K562 (cell line): ENCODE data around the gene TPM4. TPM values are rescaled to one million over a fixed set of nuclear protein-coding genes. Genes with fewer than 3 reads are reported as not detected.
A peak's percentile ranks its signal among the peaks of the same experiment; 100 is the strongest.

Experiments used
- ATAC-seq: fragments of 200-7000 bp; cut with Tn5 transposase; 3 replicates; pipeline ENCODE4 v1.9.1; 2020; ENCODE audit warnings: moderate library complexity
- BruUV-seq: library from RNA; stranded (reverse); fragments of 400-500 nt; replicated peaks from 2 replicates; lab custom pipeline; 2021; lab: Mats Ljungman, UMichigan
- CTCF ChIA-PET: fragments of 300-600 bp; formaldehyde crosslinking; extraction: SDS; loops from one replicate; lab custom pipeline; 2021; ENCODE audit warnings: low intra/inter-chr PET ratio; lab: Yijun Ruan, JAX
- POLR2A ChIA-PET: fragments of 300-600, 350-650 bp; sonication (Branson Sonifier 250); formaldehyde crosslinking; extraction: SDS; loops from one replicate; lab custom pipeline; 2021; ENCODE audit warnings: antibody characterized with exemption, inconsistent platforms; lab: Yijun Ruan, JAX
- DNase-seq, 4 experiments: peaks; one replicate each; pipeline versions ENCODE4 v3.0.0 to v3.0.0-alpha.2; 2011 to 2018; ENCODE audit warnings: low spot score in 3 of 4, mixed read lengths in 3 of 4; ENCODE audit errors: extremely low read depth in 1 of 4
- FAIRE-seq: peaks from 2 replicates; lab custom pipeline; 2011; peaks lifted over from hg19 to GRCh38; lab: Jason Lieb, UNC
- H2AFZ ChIP-seq: 2 replicates; pipeline ENCODE4 v1.6.0; 2011; ENCODE audit warnings: low read depth, low read length, control low read depth, inconsistent platforms
- H3K27ac ChIP-seq: fragments of 200-600 bp; 3 replicates; pipeline ENCODE4 v1.8.0; 2011; ENCODE audit warnings: low read depth, mild to moderate bottlenecking, control low read depth, inconsistent platforms, low read length, moderate library complexity, mixed read lengths; ENCODE audit errors: extremely low read depth
- H3K27me3 ChIP-seq, 2 experiments: fragments of 300-600 bp in 1 of 2; 2 replicates in 1 of 2; 3 replicates in 1 of 2; pipeline versions ENCODE4 v1.6.0 to v1.8.0; 2011; ENCODE audit warnings: inconsistent platforms in 2 of 2, low read length in 2 of 2, mild to moderate bottlenecking in 1 of 2, mixed read lengths in 1 of 2, moderate library complexity in 1 of 2; ENCODE audit not compliant: control insufficient read depth in 2 of 2, insufficient read depth in 2 of 2
- H3K36me3 ChIP-seq: fragments of 300-600 bp; 3 replicates; pipeline ENCODE4 v1.8.0; 2011; ENCODE audit warnings: mild to moderate bottlenecking, low read length, inconsistent platforms; ENCODE audit not compliant: control insufficient read depth, insufficient read depth
- H3K4me1 ChIP-seq, 2 experiments: fragments of 200-600 bp in 1 of 2; replicated peaks in 1 of 2; 2 replicates in 1 of 2; 3 replicates in 1 of 2; pipeline versions ENCODE4 v1.5.1 to v1.8.0; 2011; ENCODE audit warnings: inconsistent platforms in 2 of 2, low read length in 2 of 2, mild to moderate bottlenecking in 1 of 2, mixed read lengths in 1 of 2, moderate library complexity in 1 of 2; ENCODE audit not compliant: control insufficient read depth in 2 of 2, insufficient read depth in 2 of 2
- H3K4me2 ChIP-seq: 2 replicates; pipeline ENCODE4 v1.6.1; 2011; ENCODE audit warnings: low read length, control low read depth, inconsistent platforms, mixed read lengths; ENCODE audit not compliant: insufficient read depth
- H3K4me3 ChIP-seq: fragments of 200-600 bp; sonication (generic), shearing (Covaris generic); 2 replicates; pipeline ENCODE4 v1.5.1; 2016; ENCODE audit warnings: control low read depth, inconsistent platforms
- H3K79me2 ChIP-seq: fragments of 200-600 bp; 3 replicates; pipeline ENCODE4 v1.8.0; 2011; ENCODE audit warnings: low read length, inconsistent platforms; ENCODE audit not compliant: control insufficient read depth, insufficient read depth
- H3K9ac ChIP-seq, 2 experiments: 2 replicates each; pipeline versions ENCODE4 v1.6.0 to v1.6.1; 2011; ENCODE audit warnings: low read depth in 2 of 2, low read length in 2 of 2, control low read depth in 1 of 2, inconsistent platforms in 1 of 2, mild to moderate bottlenecking in 1 of 2, mixed read lengths in 1 of 2; ENCODE audit not compliant: insufficient read depth in 1 of 2
- H3K9me1 ChIP-seq: one replicate; pipeline ENCODE4 v1.6.0; 2011; ENCODE audit warnings: inconsistent platforms, mild to moderate bottlenecking, low read length, moderate library complexity; ENCODE audit not compliant: control insufficient read depth, insufficient read depth
- H3K9me3 ChIP-seq: replicated peaks from 2 replicates; pipeline ENCODE4 v1.5.1; 2011; ENCODE audit warnings: low read depth, low read length, inconsistent platforms; ENCODE audit not compliant: control insufficient read depth, insufficient read depth
- H4K20me1 ChIP-seq: replicated peaks from 2 replicates; pipeline ENCODE4 v1.6.1; 2011; ENCODE audit warnings: low read length, inconsistent platforms, mixed read lengths; ENCODE audit not compliant: control insufficient read depth, insufficient read depth
- GATAD2A ChIP-seq: fragments of 450-650 bp; IDR thresholded peaks from 2 replicates; pipeline ENCODE4 v1.6.1; 2017
- HCFC1 ChIP-seq: IDR thresholded peaks from 2 replicates; pipeline ENCODE4 v1.6.1; 2012; ENCODE audit warnings: low read depth, low read length, improper control_type of control experiment
- TSHZ1 ChIP-seq: fragments of 250-450 bp; sonication (Bioruptor Pico); IDR thresholded peaks from 2 replicates; pipeline ENCODE4 v1.4.0; 2020; ENCODE audit warnings: mild to moderate bottlenecking, moderate library complexity
- ZNF277 ChIP-seq: fragments of 250-450 bp; sonication (Bioruptor Pico); IDR thresholded peaks from 2 replicates; pipeline ENCODE4 v1.8.0; 2022; ENCODE audit warnings: inconsistent platforms, mild to moderate bottlenecking, moderate library complexity, borderline replicate concordance
- WGBS: fragments of 100-300 bp; shearing (Covaris generic); methylation state at CpG from one replicate; pipeline ENCODE4 v1.1.6; 2016; ENCODE audit warnings: low coverage, mixed read lengths; ENCODE audit not compliant: insufficient coverage; ENCODE audit errors: missing lambda C conversion rate; 5-methylcytosine and 5-hydroxymethylcytosine counted together
- in situ Hi-C: fragments of 300-500 bp; cut with MboI; formaldehyde crosslinking; loops from 4 replicates; pipeline ENCODE4 v1.15.0; 2018; ENCODE audit warnings: inconsistent platforms, mixed read lengths
- intact Hi-C: fragments of 100-400 bp; cut with micrococcal nuclease; formaldehyde crosslinking; loops from 2 replicates; pipeline ENCODE4 v1.14.2; 2022
- polyA plus RNA-seq, 8 experiments: library from polyadenylated mRNA; depleted of rRNA in 4 of 8; stranded (reverse) in 5 of 8; unstranded in 3 of 8; fragments of >200 nt; fragmentation: Nextera tagmentation in 2 of 8; fragmentation: Illumina TruSeq in 1 of 8; extraction: Ambion mirVana in 2 of 8; extraction: Trizol in 1 of 8; gene quantifications; 2 replicates each; pipeline versions ENCODE4 v1.2.1 to v1.2.3, GENCODE V29; 2011 to 2014; ENCODE audit warnings: inconsistent platforms in 1 of 8, missing spikeins in 1 of 8
- total RNA-seq, 7 experiments: library from RNA; depleted of rRNA in 6 of 7; stranded (reverse); fragments of >200 nt in 6 of 7; fragmentation: Illumina TruSeq in 2 of 7; extraction: Trizol in 2 of 7; gene quantifications; 2 replicates each; pipeline versions ENCODE4 v1.2.1 to v1.2.3, GENCODE V29; 2011 to 2021; ENCODE audit warnings: low replicate concordance in 1 of 7

The TPM4 gene
- total and polyA plus RNA-seq, 9 of the 15 experiments (the other 6 are each of a cell fraction or from before 2014, with no cell fraction given): 28.1 to 111 (median 77.4) TPM

GRCh38 chr19:16052353-16052752, 23.9 kb upstream of the TPM4 start:
- H3K4me2 ChIP-seq: no peak overlapping the region
- H3K9ac ChIP-seq: no peak overlapping the region
- no peaks in the 10 kb centered on the region; a peak in 1 of 5 replicates for H3K4me1 ChIP-seq
- TF ChIP-seq ZNF277 (CRISPR knock-in tag) (no peak), TSHZ1 (CRISPR knock-in tag) (no peak), GATAD2A (no peak), HCFC1 (no peak)
- TF ChIP-seq, all 486 proteins: peak for 0
- DNase-seq: no peak
- CTCF ChIA-PET: no interaction called here
- Histone ChIP-seq H3K9me3 (no peaks in the 10 kb centered on the region), H3K79me2 (no peaks in the 10 kb centered on the region), H3K36me3 (no peaks in the 10 kb centered on the region), H3K27me3 (peaks cover 0 to 26% of the 10 kb centered on the region in 2 experiments; a peak in 3 of 5 replicates), H4K20me1 (no peaks in the 10 kb centered on the region), H3K4me3 (no peak overlapping the region), H2AFZ (no peak overlapping the region), H3K27ac (no peak overlapping the region), H3K9me1 (no peaks in the 10 kb centered on the region)
- in situ Hi-C loops: no loop called here
- no peak for FAIRE-seq
- POLR2A ChIA-PET: interaction anchor here (0.6 kb wide), 1 partner anchor 34 kb away, joined by 3 read pairs; no protein-coding TSS in a partner anchor
- intact Hi-C loops: no loop called here
- no TSS peak for BruUV-seq
- WGBS: 1% methylated on average over 7 of the region's 7 CpGs
- ATAC-seq: peak; percentile 56; the same call in 1 of the 3 replicates
